Measurements from ENCODE around the gene GPI.

GRCh38 chr19:34393031-34393430 lies 28.0 kb downstream of the GPI start:
- TF ChIP-seq, protein P1, sequence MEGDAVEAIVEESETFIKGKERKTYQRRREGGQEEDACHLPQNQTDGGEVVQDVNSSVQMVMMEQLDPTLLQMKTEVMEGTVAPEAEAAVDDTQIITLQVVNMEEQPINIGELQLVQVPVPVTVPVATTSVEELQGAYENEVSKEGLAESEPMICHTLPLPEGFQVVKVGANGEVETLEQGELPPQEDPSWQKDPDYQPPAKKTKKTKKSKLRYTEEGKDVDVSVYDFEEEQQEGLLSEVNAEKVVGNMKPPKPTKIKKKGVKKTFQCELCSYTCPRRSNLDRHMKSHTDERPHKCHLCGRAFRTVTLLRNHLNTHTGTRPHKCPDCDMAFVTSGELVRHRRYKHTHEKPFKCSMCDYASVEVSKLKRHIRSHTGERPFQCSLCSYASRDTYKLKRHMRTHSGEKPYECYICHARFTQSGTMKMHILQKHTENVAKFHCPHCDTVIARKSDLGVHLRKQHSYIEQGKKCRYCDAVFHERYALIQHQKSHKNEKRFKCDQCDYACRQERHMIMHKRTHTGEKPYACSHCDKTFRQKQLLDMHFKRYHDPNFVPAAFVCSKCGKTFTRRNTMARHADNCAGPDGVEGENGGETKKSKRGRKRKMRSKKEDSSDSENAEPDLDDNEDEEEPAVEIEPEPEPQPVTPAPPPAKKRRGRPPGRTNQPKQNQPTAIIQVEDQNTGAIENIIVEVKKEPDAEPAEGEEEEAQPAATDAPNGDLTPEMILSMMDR (IDR thresholded peaks at IDR 0.05): no peak
- TF ChIP-seq POLR2AphosphoS5 (IDR thresholded peaks at IDR 0.05): no peak
- TF ChIP-seq POLR2A (IDR thresholded peaks at IDR 0.05): no peak
